H1 (cell line): ENCODE measurements around the gene LCP1.

ENCODE experiments used
- RFX5 ChIP-seq: IDR thresholded peaks from 2 replicates; pipeline ENCODE4 v1.6.1; 2011; ENCODE audit warnings: low read depth, low read length, improper control_type of control experiment, borderline replicate concordance
- TF ChIP-seq, protein P1 (sequence below): IDR thresholded peaks from 2 replicates; pipeline ENCODE4 v1.6.1; 2011; ENCODE audit warnings: low read length, improper control_type of control experiment

GRCh38 chr13:46097663-46098062, 84.3 kb downstream of the LCP1 start:
- TF ChIP-seq, protein P1, sequence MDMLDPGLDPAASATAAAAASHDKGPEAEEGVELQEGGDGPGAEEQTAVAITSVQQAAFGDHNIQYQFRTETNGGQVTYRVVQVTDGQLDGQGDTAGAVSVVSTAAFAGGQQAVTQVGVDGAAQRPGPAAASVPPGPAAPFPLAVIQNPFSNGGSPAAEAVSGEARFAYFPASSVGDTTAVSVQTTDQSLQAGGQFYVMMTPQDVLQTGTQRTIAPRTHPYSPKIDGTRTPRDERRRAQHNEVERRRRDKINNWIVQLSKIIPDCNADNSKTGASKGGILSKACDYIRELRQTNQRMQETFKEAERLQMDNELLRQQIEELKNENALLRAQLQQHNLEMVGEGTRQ, result no peak
- no peak for TF ChIP-seq RFX5
